HG02852 (cell line): ENCODE data around the gene TAF12.
"Not testable (repeated sequence)": the region's sequence is repeated elsewhere in the genome, so short reads cannot be mapped to it uniquely, and the experiment has no call there.

Source experiments
- ATAC-seq: cut with Tn5 transposase; IDR thresholded peaks from one replicate; pipeline ENCODE4 v1.9.1; 2021; ENCODE audit warnings: mild to moderate bottlenecking, moderate library complexity; ENCODE audit not compliant: unreplicated experiment

The TAF12 gene

DNA sequence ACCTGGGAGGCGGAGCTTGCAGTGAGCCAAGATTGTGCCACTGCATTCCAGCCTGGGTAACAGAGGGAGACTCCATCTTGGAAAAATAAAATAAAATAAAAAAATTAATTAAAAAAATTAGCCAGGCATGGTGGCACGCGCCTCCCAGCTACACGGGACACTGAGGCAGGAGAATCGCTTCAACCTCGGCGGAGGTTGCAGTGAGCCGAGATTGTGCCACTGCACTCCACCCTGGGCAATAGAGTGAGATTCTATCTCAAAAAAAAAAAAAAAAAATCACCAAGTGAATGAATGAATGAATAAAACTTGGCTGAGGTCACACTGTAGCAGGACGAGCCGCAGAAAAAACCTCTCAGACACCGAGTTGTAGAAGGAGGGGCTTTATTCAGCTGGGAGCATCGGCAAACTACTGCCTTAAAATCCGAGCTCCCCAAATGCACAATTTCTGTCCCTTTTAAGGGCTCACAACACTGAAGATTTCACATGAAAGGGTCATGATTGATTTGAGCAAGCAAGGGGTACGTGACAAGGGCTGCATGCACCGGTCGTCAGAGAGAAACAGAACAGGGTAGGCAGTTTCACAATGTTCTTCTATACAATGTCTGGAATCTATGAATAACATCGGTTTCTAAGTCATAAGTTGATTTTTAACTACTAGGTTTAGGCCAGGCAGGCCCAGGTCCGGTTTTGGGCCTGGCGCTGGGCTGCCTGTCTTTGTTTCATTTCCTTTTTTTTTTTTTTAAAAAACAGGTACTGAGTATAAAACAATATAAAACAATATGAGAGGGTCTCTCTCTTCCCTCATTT, 56.1 kb downstream of the TAF12 start:
- ATAC-seq, result not testable (repeated sequence)

DNA sequence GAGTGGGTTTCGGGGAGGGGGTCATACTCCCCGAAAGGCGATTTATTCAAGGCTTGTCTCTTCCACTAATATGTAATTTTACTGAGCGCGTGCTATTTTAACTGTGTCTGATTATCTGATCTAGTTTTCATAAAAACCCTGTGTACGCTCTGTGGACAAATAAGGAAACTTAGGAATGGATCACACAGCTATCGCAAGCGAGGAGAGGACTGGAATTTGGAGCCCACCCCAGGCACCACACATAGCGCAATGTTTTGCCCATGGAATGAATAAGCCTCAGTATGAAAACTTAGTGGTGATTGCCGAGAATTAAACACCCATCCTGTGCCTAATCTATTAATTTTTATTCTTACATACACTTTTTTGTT, 60.6 kb downstream of the TAF12 start:
- ATAC-seq, result no peak

DNA sequence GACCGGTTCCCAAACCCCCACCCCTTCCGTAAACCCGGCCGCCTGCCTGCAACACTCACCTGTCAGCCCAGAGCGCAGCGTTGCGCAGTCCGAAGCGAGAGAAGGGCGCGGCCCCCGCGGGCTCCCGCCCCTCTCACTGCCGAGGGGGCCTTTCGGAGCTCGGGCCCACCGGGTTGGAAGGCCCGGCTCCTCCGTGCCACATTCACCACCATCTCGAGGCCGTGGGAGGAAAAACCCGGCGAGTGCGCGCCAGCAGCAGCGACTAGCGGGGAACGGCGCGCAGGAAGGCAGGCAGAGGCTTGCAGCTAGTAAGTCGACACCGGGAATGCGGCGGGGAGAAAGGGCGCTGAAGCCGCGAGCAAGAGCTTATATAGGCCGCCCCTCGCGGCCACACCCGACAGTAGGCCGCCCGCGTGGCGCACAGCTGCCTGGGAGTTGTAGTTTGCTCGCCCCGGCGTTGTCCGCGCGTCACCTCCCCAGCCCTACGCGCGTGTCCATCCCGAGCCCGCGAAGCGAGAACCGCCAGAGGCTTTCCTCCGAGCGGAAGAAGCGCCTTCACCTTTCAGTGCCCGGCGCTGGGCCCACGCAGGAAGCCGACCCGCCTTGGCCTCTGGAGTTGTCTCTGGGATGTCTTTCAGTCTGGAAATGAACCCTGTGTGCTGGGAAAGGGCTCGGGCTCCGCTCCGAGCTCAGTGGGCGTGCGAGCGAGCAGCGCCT, 61.2 kb downstream of the TAF12 start:
- ATAC-seq, result peak; percentile 79

DNA sequence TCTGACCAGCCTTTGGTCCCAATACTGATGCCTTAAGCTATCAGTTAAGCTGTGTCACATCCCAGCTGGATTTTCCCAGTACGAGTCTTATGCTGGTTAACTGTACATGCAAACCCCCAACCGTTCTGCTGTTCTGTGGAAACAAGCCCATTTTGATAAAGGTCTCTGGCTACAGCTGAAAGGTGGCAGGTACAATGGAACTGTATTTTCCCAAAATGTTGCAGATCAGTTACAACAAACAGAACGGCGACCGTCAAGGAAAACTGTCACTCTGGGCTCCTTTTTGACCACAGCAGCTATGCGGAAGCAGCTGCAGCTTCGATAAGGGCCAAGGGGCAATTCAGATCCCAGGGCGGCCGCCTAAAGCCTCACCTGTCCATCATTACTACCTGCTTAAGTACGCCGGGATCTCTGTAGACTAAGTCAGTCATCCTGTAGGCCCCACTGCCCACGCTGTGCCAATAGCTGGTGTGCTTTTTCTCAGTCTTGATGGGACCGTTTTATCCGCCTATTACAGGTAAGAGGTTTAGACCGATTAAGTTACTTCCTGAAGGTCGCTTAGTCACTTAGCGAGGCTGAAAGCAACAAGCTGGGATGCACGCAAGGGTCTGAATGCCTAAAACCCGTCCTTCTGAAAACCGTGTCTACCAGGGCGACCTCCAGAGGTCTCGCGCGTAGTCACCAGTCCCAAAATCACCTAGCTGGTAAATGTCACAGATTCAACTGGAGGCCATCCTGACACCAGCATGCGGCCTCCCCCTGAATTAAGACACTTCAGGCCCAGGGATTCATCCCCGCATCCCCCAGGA, 61.9 kb downstream of the TAF12 start:
- peak; percentile 26 for ATAC-seq

DNA sequence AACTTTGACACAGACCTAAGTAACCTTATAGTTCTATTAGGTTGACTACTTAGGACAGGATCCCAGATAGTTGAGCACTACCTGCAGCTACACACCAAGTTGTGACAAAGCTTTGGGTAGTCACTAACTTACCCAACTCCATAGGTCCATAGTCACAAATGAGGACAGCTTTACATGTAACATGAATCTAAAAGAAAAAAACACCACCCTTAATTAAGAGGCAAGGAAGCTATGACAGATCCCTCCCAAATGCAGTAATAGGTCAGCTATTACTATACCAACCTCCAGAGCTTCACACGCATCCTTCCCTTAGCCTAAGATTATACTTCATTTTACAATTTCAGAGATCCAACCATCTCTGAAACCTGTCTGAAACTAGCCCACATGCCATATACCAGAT, 63.5 kb downstream of the TAF12 start:
- no peak for ATAC-seq

DNA sequence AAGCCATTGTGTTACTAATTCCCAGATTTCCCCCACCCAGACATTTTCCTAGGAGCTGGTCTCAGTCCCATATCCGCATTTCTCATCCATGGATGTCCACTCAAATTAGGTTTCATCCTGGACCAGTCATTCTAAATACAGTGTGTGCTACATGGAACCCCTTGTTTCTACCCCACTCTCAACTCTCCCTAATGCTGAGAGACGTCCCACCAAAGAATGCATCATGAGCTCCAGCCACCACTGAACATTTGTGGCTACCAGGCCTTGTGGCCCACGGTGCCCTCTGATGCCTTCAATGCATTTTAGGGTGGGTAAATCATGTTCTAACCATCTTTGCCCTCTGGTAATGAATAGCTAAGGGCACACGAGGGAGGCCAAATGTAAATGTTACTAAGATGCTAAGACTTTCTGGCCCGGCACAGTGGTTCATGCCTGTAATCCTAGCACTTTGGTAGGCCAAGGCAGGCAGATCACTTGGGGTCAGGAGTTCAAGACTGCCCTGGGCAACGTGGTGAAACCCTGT, 64.1 kb downstream of the TAF12 start:
- ATAC-seq, result no peak

DNA sequence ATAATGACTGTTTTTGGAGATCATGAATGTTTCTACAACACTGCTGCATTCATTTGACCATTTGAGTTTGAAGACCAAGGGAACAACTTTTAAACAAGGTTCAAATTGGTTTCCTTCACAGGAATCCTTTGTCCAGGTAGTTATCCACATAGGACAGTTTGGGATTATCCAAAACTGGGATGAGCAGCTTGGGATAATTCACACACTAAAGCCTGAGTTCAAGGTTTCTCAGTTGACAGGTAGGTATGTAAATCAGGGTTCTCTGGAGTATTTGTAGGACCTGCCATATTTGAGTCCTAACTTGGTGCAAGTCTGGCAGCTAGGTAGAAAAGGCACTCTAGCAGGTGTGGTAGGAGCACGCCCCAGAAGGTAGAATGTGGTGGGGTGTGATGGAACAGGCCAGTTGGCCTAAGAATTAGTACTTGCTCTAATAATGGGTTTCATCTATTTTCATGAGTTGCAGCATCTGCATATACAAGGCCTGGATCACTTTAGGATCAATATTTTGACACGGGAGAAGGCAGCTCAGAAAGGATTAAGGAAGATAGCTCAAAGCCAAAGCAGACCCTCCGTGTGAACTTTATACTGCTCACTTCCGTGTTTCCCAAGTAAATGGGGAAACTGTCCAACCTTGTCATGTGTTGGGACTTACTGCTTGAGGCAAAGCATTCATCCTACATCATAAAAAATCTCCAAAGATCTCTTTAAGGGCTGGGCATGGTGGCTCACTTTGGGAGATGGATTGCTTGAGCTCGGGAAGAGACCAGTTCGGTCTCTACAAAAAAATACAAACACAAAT, 64.9 kb downstream of the TAF12 start:
- no peak for ATAC-seq

DNA sequence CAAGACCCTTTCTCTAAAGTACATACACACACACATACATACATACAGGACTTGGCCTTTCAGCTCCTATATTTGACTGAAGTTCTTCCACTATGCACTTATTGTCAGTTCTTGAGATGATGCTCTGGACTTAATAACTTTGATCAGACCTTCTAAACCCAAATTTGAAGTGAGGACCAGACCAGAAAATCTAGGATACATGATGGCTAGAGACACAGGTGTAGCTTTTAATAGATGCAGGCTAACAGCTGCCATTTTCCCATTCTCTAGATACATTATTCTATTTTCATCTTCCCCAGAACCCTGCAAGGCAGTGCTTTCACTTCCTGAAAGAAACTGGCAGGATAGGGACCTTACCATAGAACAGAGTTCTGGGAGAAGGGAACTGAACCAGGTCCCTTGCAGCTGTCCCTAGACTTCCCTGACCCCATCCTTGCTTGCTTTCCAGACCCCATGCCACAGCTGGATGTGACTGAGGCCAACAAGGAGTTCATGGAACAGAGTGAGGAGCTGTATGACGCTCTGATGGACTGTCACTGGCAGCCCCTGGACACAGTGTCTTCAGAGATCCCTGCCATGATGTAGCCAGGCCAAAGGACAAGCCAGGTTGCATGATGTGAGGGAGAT, 65.7 kb downstream of the TAF12 start:
- ATAC-seq, result no peak

DNA sequence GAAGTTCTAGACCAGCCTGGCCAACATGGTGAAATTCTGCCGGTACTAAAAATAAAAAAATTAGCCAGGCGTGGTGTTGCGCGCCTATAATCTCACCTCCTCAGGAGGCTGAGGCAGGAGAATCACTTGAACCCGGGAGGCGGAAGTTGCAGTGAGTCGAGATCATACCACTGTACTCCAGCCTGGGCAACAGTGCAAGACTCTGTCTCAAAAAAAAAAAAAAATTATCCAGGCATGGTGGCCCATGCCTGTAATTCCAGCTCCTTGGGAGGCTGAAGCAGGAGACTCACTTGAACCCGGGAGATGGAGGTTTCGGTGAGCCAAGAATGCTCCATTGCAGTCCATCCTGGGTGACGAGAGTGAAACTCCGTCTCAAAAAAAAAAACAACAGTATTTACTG, 69.3 kb downstream of the TAF12 start:
- no peak for ATAC-seq

DNA sequence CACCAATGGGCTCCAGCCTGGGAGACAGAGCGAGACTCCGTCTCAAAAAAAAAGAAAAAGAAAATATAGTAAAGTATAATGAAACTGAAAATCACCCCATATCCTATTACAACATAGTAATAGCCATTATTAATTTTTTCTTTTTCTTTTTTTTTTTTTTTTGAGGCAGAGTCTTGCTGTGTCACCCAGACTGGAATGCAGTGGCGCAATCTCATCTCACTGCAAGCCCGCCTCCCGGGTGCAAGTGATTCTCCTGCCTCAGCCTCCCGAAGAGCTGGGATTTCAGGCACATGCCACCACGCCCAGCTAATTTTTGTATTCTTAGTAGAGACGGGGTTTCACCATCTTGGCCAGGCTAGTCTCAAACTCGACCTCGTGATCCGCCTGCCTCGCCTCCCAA, 70.0 kb downstream of the TAF12 start:
- not testable (repeated sequence) for ATAC-seq

DNA sequence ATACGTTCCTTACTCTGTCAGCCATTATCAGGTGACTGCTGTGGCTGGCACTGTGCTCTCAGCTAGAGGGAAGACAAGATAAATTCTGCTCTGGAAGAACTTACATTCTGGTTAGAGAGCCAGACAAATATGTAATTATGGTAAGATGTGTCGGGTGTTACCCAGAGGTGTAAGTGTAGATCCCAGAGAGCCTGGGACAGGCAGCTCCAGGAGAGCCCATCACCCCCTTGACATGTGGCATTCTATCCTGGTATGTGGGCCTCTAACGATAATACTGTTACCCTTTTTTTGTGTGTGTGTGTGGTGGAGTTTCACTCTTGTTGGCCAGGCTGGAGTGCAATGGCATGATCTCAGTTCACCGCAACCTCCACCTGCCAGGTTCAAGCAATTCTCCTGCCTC, 71.0 kb downstream of the TAF12 start:
- ATAC-seq, result no peak

DNA sequence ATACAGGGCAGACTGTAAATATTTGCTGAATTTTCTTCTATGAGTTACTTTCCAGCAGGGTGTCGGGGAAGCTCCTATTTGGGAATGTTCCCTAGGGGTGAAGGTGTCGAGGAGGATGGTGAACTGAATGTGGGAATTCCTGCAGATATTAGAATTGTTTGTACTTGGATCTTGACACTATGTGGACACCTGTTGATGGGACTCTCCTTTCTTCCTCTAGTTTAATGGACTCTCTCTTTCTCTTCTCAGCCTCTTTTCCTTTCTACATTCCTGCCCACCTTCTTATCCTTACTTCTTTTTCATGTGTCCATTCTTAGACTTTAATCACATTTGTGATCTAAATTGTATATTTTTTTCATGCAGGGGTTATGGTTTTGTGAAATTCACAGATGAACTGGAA, 75.9 kb downstream of the TAF12 start:
- no peak for ATAC-seq

DNA sequence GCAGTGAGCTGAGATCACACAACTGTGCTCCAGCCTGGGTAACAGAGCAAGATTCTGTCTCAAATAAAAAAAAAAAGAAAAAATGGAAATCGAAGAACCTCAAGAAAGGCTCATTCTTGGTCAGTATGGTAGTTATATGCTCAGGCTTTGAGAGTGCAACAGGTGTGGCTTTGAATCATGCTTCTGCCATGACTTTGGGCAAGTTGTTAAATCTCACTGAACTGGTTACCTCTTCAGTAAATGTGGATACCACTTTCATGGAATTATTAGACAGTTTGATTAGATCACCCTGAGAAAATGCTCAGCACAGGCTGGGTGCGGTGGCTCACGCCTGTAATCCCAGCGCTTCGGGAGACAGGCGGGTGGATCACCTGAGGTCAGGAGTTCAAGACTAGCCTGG, 77.1 kb downstream of the TAF12 start:
- no peak for ATAC-seq

DNA sequence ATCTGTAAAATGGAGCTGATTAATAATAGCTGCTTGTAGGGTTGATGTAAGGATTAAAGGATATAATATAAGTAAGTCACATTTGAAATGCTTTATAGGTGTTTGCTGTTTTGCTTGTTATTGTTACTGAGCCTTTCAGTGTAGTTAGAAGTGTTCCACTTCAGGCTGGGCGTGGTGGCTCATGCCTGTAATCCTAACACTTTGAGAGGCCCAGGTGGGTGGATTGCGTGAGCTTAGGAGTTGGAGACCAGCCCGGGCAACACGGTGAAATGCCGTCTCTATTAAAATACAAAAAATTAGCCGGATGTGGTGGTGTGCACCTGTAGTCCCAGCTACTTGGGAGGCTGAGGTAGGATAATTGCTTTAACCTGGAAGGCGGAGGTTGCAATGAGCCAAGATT, 77.8 kb downstream of the TAF12 start:
- ATAC-seq, result no peak

DNA sequence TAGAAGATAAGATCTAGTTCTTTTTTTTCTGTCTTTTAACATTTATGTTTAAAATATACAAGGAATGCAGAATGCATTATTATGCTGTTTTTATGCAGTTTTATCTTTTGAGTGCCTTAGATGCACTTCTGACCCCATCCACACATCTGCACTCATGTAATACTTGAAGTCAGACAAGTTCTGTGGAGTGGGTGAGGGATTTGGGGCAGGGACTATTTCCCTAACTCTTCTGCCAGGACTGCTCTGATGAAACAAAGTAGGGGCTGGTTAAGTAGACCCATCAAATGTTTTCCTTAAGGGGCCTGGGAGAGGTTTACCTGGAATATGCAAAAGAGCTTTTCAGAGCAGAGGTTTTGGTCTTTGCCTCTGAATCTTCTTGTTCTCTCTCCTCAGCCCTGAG, 78.6 kb downstream of the TAF12 start:
- no peak for ATAC-seq

DNA sequence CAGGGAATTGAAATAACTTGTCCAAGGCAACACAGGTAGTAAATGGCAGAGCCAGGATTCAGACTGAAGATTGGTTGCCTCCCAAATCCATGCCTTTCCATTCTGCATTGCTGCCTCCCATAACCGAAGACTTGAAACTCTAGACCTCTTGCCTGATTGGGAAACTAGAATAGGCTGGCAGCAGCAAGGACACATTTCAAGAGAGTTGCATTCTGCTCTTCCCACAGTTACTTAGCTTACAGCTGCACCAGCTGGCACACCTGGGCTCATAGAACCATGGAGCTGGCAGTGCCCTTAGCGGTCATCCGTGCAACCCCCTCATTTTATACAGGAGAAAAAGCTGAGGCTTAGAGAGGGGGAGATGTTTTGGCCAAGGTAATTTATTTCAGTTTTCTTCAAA, 82.0 kb downstream of the TAF12 start:
- ATAC-seq, result no peak
